ENCODE data around the gene AMER1. TPM values are rescaled to one million over a fixed set of nuclear protein-coding genes. Genes with fewer than 3 reads are reported as not detected.

The AMER1 gene
- polyA plus RNA-seq, 3 donors from 2014 or later: 0.06 TPM; not detected in 1

Other genes starting within 250 kb of the AMER1 start
- gene ASB12, start 24.9 kb upstream of the AMER1 start, polyA plus RNA-seq: 1 to 10 TPM in 1 of 3 donors, under 1 TPM in 1, not detected in 1; 0.37 to 3.9 TPM
- gene MTMR8, start 189.7 kb upstream of the AMER1 start, polyA plus RNA-seq: 1 to 10 TPM; 2.8 to 3.8 (median 3.6) TPM

All from immature natural killer cell (primary cell).